CD14-positive monocyte (primary cell): ENCODE data around the gene FANCG. TPM values are rescaled to one million over a fixed set of nuclear protein-coding genes. Genes with fewer than 3 reads are reported as not detected.

Experiments
- DNase-seq, 3 donors: peaks; one replicate each; pipeline ENCODE4 v3.0.0-alpha.2; 2011 to 2022
- H2AFZ ChIP-seq: 2 replicates; pipeline ENCODE4 v1.6.0; 2012; ENCODE audit warnings: mild to moderate bottlenecking, low read depth, low read length, inconsistent platforms; ENCODE audit not compliant: insufficient read depth, poor library complexity, severe bottlenecking
- H3K27ac ChIP-seq, 2 donors: 1 replicate in 1 of 2; 2 replicates in 1 of 2; pipeline ENCODE4 v1.5.1; 2012 to 2013; ENCODE audit warnings: low read length in 2 of 2, control low read depth in 1 of 2, inconsistent platforms in 1 of 2, low read depth in 1 of 2, mild to moderate bottlenecking in 1 of 2
- H3K27me3 ChIP-seq, 2 donors: one replicate each; pipeline versions ENCODE4 v1.6.0 to v1.6.1; 2011 to 2013; ENCODE audit warnings: low read length in 2 of 2; ENCODE audit not compliant: control insufficient read depth in 2 of 2, insufficient read depth in 2 of 2
- H3K36me3 ChIP-seq, 2 donors: replicated peaks in 1 of 2; 1 replicate in 1 of 2; 2 replicates in 1 of 2; pipeline versions ENCODE4 v1.5.1 to v1.6.1; 2012 to 2013; ENCODE audit warnings: low read length in 2 of 2, control low read depth in 1 of 2, inconsistent platforms in 1 of 2, mild to moderate bottlenecking in 1 of 2; ENCODE audit not compliant: insufficient read depth in 2 of 2, control insufficient read depth in 1 of 2
- H3K4me1 ChIP-seq, 2 donors: 1 replicate in 1 of 2; 2 replicates in 1 of 2; pipeline versions ENCODE4 v1.5.1 to v1.6.1; 2012 to 2013; ENCODE audit warnings: low read length in 2 of 2, control low read depth in 1 of 2, inconsistent platforms in 1 of 2, mild to moderate bottlenecking in 1 of 2, moderate library complexity in 1 of 2; ENCODE audit not compliant: insufficient read depth in 2 of 2, control insufficient read depth in 1 of 2
- H3K4me2 ChIP-seq: replicated peaks from 2 replicates; pipeline ENCODE3; 2012; ENCODE audit warnings: low read length, moderate library complexity, mild to moderate bottlenecking; ENCODE audit not compliant: poor library complexity, severe bottlenecking; ENCODE audit errors: extremely low read depth
- H3K4me3 ChIP-seq, 3 experiments: fragments of 200-600 bp in 1 of 3; sonication (generic) in 1 of 3; replicated peaks in 1 of 3; 1 replicate in 2 of 3; 2 replicates in 1 of 3; pipeline ENCODE4 v1.5.1; 2011 to 2013; ENCODE audit warnings: low read length in 3 of 3, mild to moderate bottlenecking in 3 of 3, control low read depth in 2 of 3, low read depth in 2 of 3, inconsistent platforms in 1 of 3, moderate library complexity in 1 of 3
- H3K79me2 ChIP-seq: 2 replicates; pipeline ENCODE4 v1.6.0; 2012; ENCODE audit warnings: mild to moderate bottlenecking, control low read depth, inconsistent platforms, low read length, moderate library complexity; ENCODE audit not compliant: insufficient read depth
- H3K9ac ChIP-seq: 2 replicates; pipeline ENCODE4 v1.6.0; 2017; ENCODE audit warnings: low read length, mild to moderate bottlenecking; ENCODE audit not compliant: insufficient read depth, poor library complexity, severe bottlenecking
- H3K9me3 ChIP-seq, 2 donors: replicated peaks in 1 of 2; 1 replicate in 1 of 2; 2 replicates in 1 of 2; pipeline versions ENCODE4 v1.5.1 to v1.6.1; 2012 to 2013; ENCODE audit warnings: low read length in 2 of 2, control low read depth in 1 of 2; ENCODE audit not compliant: control insufficient read depth in 1 of 2, insufficient read depth in 1 of 2
- H4K20me1 ChIP-seq: 2 replicates; pipeline ENCODE4 v1.6.0; 2012; ENCODE audit warnings: mild to moderate bottlenecking, low read length, control low read depth, moderate library complexity; ENCODE audit not compliant: insufficient read depth
- H3K27ac Mint-ChIP-seq, 7 donors: one replicate each; pipeline ENCODE4 v1.8.0; 2020; ENCODE audit warnings: mild to moderate bottlenecking in 7 of 7, mixed read lengths in 7 of 7, moderate library complexity in 6 of 7, inconsistent platforms in 2 of 7
- H3K27me3 Mint-ChIP-seq, 3 donors: one replicate each; pipeline ENCODE4 v1.8.0; 2021 to 2022; ENCODE audit warnings: low read depth in 3 of 3, mild to moderate bottlenecking in 3 of 3, mixed read lengths in 3 of 3, moderate library complexity in 3 of 3, inconsistent platforms in 1 of 3
- H3K36me3 Mint-ChIP-seq, 2 donors: one replicate each; pipeline ENCODE4 v1.8.0; 2020; ENCODE audit warnings: mixed read lengths in 2 of 2, inconsistent platforms in 1 of 2, mild to moderate bottlenecking in 1 of 2
- H3K4me1 Mint-ChIP-seq: one replicate; pipeline ENCODE4 v1.8.0; 2020; ENCODE audit warnings: mild to moderate bottlenecking, mixed read lengths
- H3K4me3 Mint-ChIP-seq, 2 donors: one replicate each; pipeline ENCODE4 v1.8.0; 2020; ENCODE audit warnings: mild to moderate bottlenecking in 2 of 2, mixed read lengths in 2 of 2, moderate library complexity in 1 of 2
- H3K9me3 Mint-ChIP-seq, 7 donors: one replicate each; pipeline ENCODE4 v1.8.0; 2020 to 2022; ENCODE audit warnings: mixed read lengths in 7 of 7, mild to moderate bottlenecking in 6 of 7, moderate library complexity in 6 of 7, inconsistent platforms in 2 of 7
- CTCF ChIP-seq: fragments of 200-600 bp; IDR thresholded peaks from one replicate; pipeline ENCODE4 v1.8.0; 2022; ENCODE audit warnings: antibody characterized with exemption, mild to moderate bottlenecking
- WGBS: methylation state at CpG from one replicate; pipeline ENCODE4 v1.1.5; 2013; ENCODE audit warnings: missing lambda C conversion rate; ENCODE audit not compliant: insufficient coverage; 5-methylcytosine and 5-hydroxymethylcytosine counted together
- intact Hi-C, 2 donors: fragments of 100-400 bp; cut with micrococcal nuclease; formaldehyde crosslinking; loops; one replicate each; pipeline versions ENCODE4 v1.15.0 to v1.15.1; 2023
- polyA plus RNA-seq, 3 donors: library from polyadenylated mRNA; depleted of rRNA in 1 of 3; unstranded in 2 of 3; stranded (reverse) in 1 of 3; fragments of 300-500 nt in 2 of 3; fragments of >200 nt in 1 of 3; fragmentation: Illumina TruSeq in 2 of 3; gene quantifications; 1 replicate in 2 of 3; 2 replicates in 1 of 3; pipeline ENCODE4 v1.2.3, GENCODE V29; 2012 to 2021

The FANCG gene
- polyA plus RNA-seq, 3 donors = 2.0 to 7.0 (median 2.5) TPM

- no peak for TF ChIP-seq CTCF
Measured at GRCh38 chr9:35027860-35028259, 51.9 kb downstream of the FANCG start.

GRCh38 chr9:35027374-35027773, 52.4 kb downstream of the FANCG start:
- Histone ChIP-seq H3K4me2 (no peak overlapping the region), H2AFZ (no peak overlapping the region), H3K4me1 (no peaks in the 10 kb centered on the region), H3K27ac (no peak overlapping the region), H3K4me3 (no peak overlapping the region), H3K9ac (no peak overlapping the region), H4K20me1 (no peaks in the 10 kb centered on the region), H3K79me2 (no peaks in the 10 kb centered on the region), H3K27me3 (no peaks in the 10 kb centered on the region), H3K9me3 (no peaks in the 10 kb centered on the region), H3K36me3 (no peaks in the 10 kb centered on the region)
- Mint-ChIP-seq H3K27ac (no peak overlapping the region), H3K4me1 (peaks cover 10% of the 10 kb centered on the region), H3K9me3 (peaks cover 0 to 3% (median 0%) of the 10 kb centered on the region in 7 donors), H3K4me3 (no peak overlapping the region), H3K36me3 (no peaks in the 10 kb centered on the region), H3K27me3 (peaks cover 1 to 2% (median 2%) of the 10 kb centered on the region in 3 donors)
- WGBS = 88% methylated on average over 1 of the region's 1 CpG
- intact Hi-C loops = no loop called here
- no peak for DNase-seq
- no peak for TF ChIP-seq CTCF

More at GRCh38 chr9:35027860-35028259, 51.9 kb downstream of the FANCG start:
- Mint-ChIP-seq H3K9me3 (peaks cover 0 to 3% (median 0%) of the 10 kb centered on the region in 7 donors), H3K4me3 (no peak overlapping the region), H3K36me3 (no peaks in the 10 kb centered on the region), H3K27me3 (peaks cover 1 to 2% (median 2%) of the 10 kb centered on the region in 3 donors), H3K4me1 (peaks cover 10% of the 10 kb centered on the region), H3K27ac (no peak overlapping the region)
- no CpG with 5 or more reads among the region's 1 CpG for WGBS
- no peak overlapping the region for H3K9ac ChIP-seq
- H3K4me3 ChIP-seq = no peak overlapping the region
- no peak overlapping the region for H3K4me2 ChIP-seq
- H2AFZ ChIP-seq = no peak overlapping the region
- H3K79me2 ChIP-seq = no peaks in the 10 kb centered on the region
- H3K4me1 ChIP-seq = no peaks in the 10 kb centered on the region
- DNase-seq = no peak
- no peaks in the 10 kb centered on the region for H4K20me1 ChIP-seq
- intact Hi-C loops = no loop called here
- no peaks in the 10 kb centered on the region for H3K9me3 ChIP-seq
- H3K36me3 ChIP-seq = no peaks in the 10 kb centered on the region
- H3K27me3 ChIP-seq = no peaks in the 10 kb centered on the region
- no peak overlapping the region for H3K27ac ChIP-seq
